GM12878 (cell line): Measurements from ENCODE around the gene PHEX. TPM values are rescaled to one million over a fixed set of nuclear protein-coding genes. Genes with fewer than 3 reads are reported as not detected.

Experiments
- ATAC-seq: fragments of 200-7000 bp; cut with Tn5 transposase; 3 replicates; pipeline ENCODE4 v1.9.1; 2020; ENCODE audit warnings: mild to moderate bottlenecking, moderate library complexity
- BruUV-seq: library from RNA; stranded (reverse); fragments of 400-500 nt; replicated peaks from 2 replicates; lab custom pipeline; 2021; lab: Mats Ljungman, UMichigan
- CTCF ChIA-PET: fragments of 300-600 bp; sonication (Branson Sonifier 250); formaldehyde crosslinking; extraction: SDS; loops from one replicate; lab custom pipeline; 2021; ENCODE audit warnings: inconsistent platforms; lab: Yijun Ruan, JAX
- POLR2A ChIA-PET: fragments of 350-600 bp; formaldehyde crosslinking; extraction: SDS; loops from one replicate; lab custom pipeline; 2021; ENCODE audit warnings: inconsistent platforms; lab: Charles Lee
- RAD21 ChIA-PET: fragments of 300-600 bp; sonication (Branson Sonifier 250); formaldehyde crosslinking; loops from one replicate; lab custom pipeline; 2023; ENCODE audit warnings: antibody characterized with exemption; ENCODE audit not compliant: unreplicated experiment; lab: Charles Lee
- SMC1A ChIA-PET: fragments of 300-600 bp; sonication (Branson Sonifier 250); formaldehyde crosslinking; loops from one replicate; lab custom pipeline; 2023; ENCODE audit not compliant: unreplicated experiment, uncharacterized antibody; lab: Charles Lee
- DNase-seq: peaks from one replicate; pipeline ENCODE4 v3.0.0-alpha.2; 2011; ENCODE audit warnings: low read depth, low spot score
- FAIRE-seq: peaks from 3 replicates; lab custom pipeline; 2011; peaks lifted over from hg19 to GRCh38; lab: Jason Lieb, UNC
- H2AFZ ChIP-seq: 2 replicates; pipeline ENCODE4 v1.6.0; 2011; ENCODE audit warnings: low read depth, low read length, control low read depth; ENCODE audit not compliant: control insufficient read depth
- H3K27ac ChIP-seq: 2 replicates; pipeline ENCODE4 v1.5.1; 2011; ENCODE audit warnings: control low read depth; ENCODE audit not compliant: control insufficient read depth, insufficient read depth
- H3K27me3 ChIP-seq, 2 experiments: replicated peaks in 1 of 2; 2 replicates each; pipeline versions ENCODE4 v1.6.0 to v1.6.1; 2011; ENCODE audit warnings: low read length in 1 of 2; ENCODE audit not compliant: control insufficient read depth in 2 of 2, insufficient read depth in 2 of 2
- H3K36me3 ChIP-seq, 2 experiments: 2 replicates each; pipeline ENCODE4 v1.5.1; 2011; ENCODE audit warnings: low read length in 1 of 2; ENCODE audit not compliant: control insufficient read depth in 2 of 2, insufficient read depth in 2 of 2
- H3K4me1 ChIP-seq: 2 replicates; pipeline ENCODE4 v1.6.1; 2011; ENCODE audit warnings: mild to moderate bottlenecking, low read length, moderate library complexity, mixed read lengths; ENCODE audit not compliant: control insufficient read depth, insufficient read depth
- H3K4me2 ChIP-seq: 2 replicates; pipeline ENCODE4 v1.6.0; 2011; ENCODE audit warnings: control low read depth; ENCODE audit not compliant: control insufficient read depth, insufficient read depth
- H3K4me3 ChIP-seq: fragments of 200-600 bp; sonication (generic); 2 replicates; pipeline ENCODE4 v1.5.1; 2016
- H3K79me2 ChIP-seq: 2 replicates; pipeline ENCODE4 v1.6.0; 2011; ENCODE audit warnings: low read length; ENCODE audit not compliant: control insufficient read depth, insufficient read depth
- H3K9ac ChIP-seq: 2 replicates; pipeline ENCODE4 v1.8.0; 2011; ENCODE audit warnings: low read length, control low read depth, mixed read lengths; ENCODE audit not compliant: control insufficient read depth, insufficient read depth
- H3K9me3 ChIP-seq: replicated peaks from 3 replicates; pipeline ENCODE4 v1.5.1; 2011; ENCODE audit warnings: mild to moderate bottlenecking, low read length; ENCODE audit not compliant: control insufficient read depth, insufficient read depth
- H4K20me1 ChIP-seq: 2 replicates; pipeline ENCODE4 v1.6.0; 2011; ENCODE audit not compliant: control insufficient read depth, insufficient read depth
- ATF7 ChIP-seq: fragments of 450-650 bp; IDR thresholded peaks from 2 replicates; pipeline ENCODE4 v1.6.1; 2016; ENCODE audit warnings: low read depth, mild to moderate bottlenecking
- ZNF384 ChIP-seq: IDR thresholded peaks from 2 replicates; pipeline ENCODE4 v1.6.1; 2012; ENCODE audit warnings: low read depth, mild to moderate bottlenecking, low read length, improper control_type of control experiment, borderline replicate concordance
- WGBS: methylation state at CpG from one replicate; pipeline ENCODE4 v1.1.6; 2016; ENCODE audit warnings: low lambda C conversion rate; ENCODE audit not compliant: insufficient replicate concordance, insufficient coverage; ENCODE audit errors: missing lambda C conversion rate; 5-methylcytosine and 5-hydroxymethylcytosine counted together
- in situ Hi-C: fragments of 300-500 bp; cut with MboI; formaldehyde crosslinking; loops from 9 replicates; pipeline ENCODE4 v1.14.3; 2018; ENCODE audit warnings: mixed read lengths
- intact Hi-C: fragments of 100-400 bp; cut with micrococcal nuclease; formaldehyde crosslinking; loops from one replicate; pipeline ENCODE4 v1.14.2; 2022; ENCODE audit not compliant: unreplicated experiment
- polyA plus RNA-seq, 11 experiments: library from polyadenylated mRNA; depleted of rRNA in 4 of 11; unstranded in 6 of 11; stranded (reverse) in 5 of 11; fragments of >200 nt; fragmentation: Nextera tagmentation in 4 of 11; fragmentation: Illumina TruSeq in 1 of 11; extraction: Ambion mirVana in 4 of 11; extraction: Trizol in 1 of 11; gene quantifications; 1 replicate in 1 of 11; 2 replicates in 10 of 11; pipeline versions ENCODE4 v1.2.1 to v1.2.3, GENCODE V29; 2011 to 2016; ENCODE audit warnings: inconsistent platforms in 2 of 11, missing spikeins in 2 of 11, low read depth in 1 of 11
- total RNA-seq, 4 experiments: library from RNA; depleted of rRNA in 3 of 4; stranded (reverse); fragments of >200 nt in 3 of 4; fragmentation: Illumina TruSeq in 1 of 4; extraction: Trizol in 1 of 4; gene quantifications; 2 replicates each; pipeline versions ENCODE4 v1.2.1 to v1.2.3, GENCODE V29; 2013 to 2021
- TF ChIP-seq, protein P1 (sequence below): fragments of 450-650 bp; IDR thresholded peaks from 2 replicates; pipeline ENCODE4 v1.6.1; 2017; ENCODE audit warnings: mild to moderate bottlenecking

Gene PHEX
- total and polyA plus RNA-seq, 10 of the 15 experiments (the other 5 are each of a cell fraction or from before 2014, with no cell fraction given): 0.12 to 97.2 (median 0.55) TPM

DNA sequence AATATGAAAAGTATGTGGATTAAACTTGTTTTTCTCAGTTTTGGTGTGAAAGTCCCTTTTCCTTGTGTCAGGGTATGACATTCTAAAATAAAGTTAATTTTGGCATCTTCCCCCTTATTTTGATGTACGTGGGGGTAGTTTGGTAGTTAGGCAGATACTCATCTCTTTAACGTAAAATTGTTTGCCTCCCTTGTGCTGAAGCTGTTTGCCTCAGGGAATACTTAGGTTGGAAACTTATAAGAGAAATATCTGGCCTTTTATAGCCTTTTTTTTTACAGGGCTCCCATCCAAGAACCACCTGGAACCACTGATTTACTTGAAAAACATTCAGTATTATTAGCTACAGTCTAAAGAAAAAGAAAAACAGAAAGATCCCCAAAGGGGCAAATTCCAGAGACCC, 85.5 kb downstream of the PHEX start:
- 38% methylated on average over 2 of the region's 2 CpGs for WGBS
- RAD21 ChIA-PET: interaction anchor here (0.9 to 2.5 kb wide), 12 partner anchors 14 to 132 kb away, joined by 3 to 11 read pairs (median 6); no protein-coding TSS in a partner anchor
- BruUV-seq: no TSS peak

More for the DNA sequence above, 85.5 kb downstream of the PHEX start:
- Histone ChIP-seq H3K4me2 (no peak overlapping the region), H3K79me2 (no peaks in the 10 kb centered on the region), H3K27ac (no peak overlapping the region), H4K20me1 (no peaks in the 10 kb centered on the region), H3K4me1 (no peaks in the 10 kb centered on the region), H3K27me3 (no peaks in the 10 kb centered on the region), H3K9me3 (no peaks in the 10 kb centered on the region), H3K36me3 (no peaks in the 10 kb centered on the region), H3K9ac (no peak overlapping the region), H2AFZ (no peak overlapping the region), H3K4me3 (no peak overlapping the region)
- DNase-seq: no peak
- FAIRE-seq: no peak
- no peak for ATAC-seq
- TF ChIP-seq, protein P1, sequence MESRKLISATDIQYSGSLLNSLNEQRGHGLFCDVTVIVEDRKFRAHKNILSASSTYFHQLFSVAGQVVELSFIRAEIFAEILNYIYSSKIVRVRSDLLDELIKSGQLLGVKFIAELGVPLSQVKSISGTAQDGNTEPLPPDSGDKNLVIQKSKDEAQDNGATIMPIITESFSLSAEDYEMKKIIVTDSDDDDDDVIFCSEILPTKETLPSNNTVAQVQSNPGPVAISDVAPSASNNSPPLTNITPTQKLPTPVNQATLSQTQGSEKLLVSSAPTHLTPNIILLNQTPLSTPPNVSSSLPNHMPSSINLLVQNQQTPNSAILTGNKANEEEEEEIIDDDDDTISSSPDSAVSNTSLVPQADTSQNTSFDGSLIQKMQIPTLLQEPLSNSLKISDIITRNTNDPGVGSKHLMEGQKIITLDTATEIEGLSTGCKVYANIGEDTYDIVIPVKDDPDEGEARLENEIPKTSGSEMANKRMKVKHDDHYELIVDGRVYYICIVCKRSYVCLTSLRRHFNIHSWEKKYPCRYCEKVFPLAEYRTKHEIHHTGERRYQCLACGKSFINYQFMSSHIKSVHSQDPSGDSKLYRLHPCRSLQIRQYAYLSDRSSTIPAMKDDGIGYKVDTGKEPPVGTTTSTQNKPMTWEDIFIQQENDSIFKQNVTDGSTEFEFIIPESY: no peak
- TF ChIP-seq ATF7: no peak
- no peak for TF ChIP-seq ZNF384
- ChIA-PET POLR2A (interaction anchor here (0.6 to 2.2 kb wide), 7 partner anchors 15 to 128 kb away, joined by 3 to 7 read pairs (median 3); no protein-coding TSS in a partner anchor), CTCF (interaction anchor here (0.8 to 2.5 kb wide), 6 partner anchors 11 to 132 kb away, joined by 3 to 16 read pairs (median 6); no protein-coding TSS in a partner anchor), SMC1A (interaction anchor here (0.6 to 2.3 kb wide), 13 partner anchors 11 to 132 kb away, joined by 3 to 23 read pairs (median 5); no protein-coding TSS in a partner anchor)
- intact Hi-C loops: no loop called here
- in situ Hi-C loops: no loop called here
